ENCODE results near the gene ETV2. TPM values are rescaled to one million over a fixed set of nuclear protein-coding genes. Genes with fewer than 3 reads are reported as not detected.

The ETV2 gene
- total RNA-seq, 1 donor from 2014 or later, result 1.0 TPM

Other genes starting within 250 kb of the ETV2 start
- not detected in 2 replicates for gene FFAR2, start 193.5 kb upstream of the ETV2 start, total RNA-seq
- gene KRTDAP, start 151.3 kb upstream of the ETV2 start, total RNA-seq, result not detected in 2 replicates
- gene DMKN, start 128.1 kb upstream of the ETV2 start, total RNA-seq, result not detected in 2 replicates
- not detected in 2 replicates for gene SBSN, start 113.4 kb upstream of the ETV2 start, total RNA-seq
- gene GAPDHS, start 108.3 kb upstream of the ETV2 start, total RNA-seq, result not detected in 2 replicates
- gene TMEM147, start 96.1 kb upstream of the ETV2 start, total RNA-seq, result 122 and 123 TPM in 2 replicates
- gene ATP4A, start 78.1 kb upstream of the ETV2 start, total RNA-seq, result not detected in 2 replicates
- gene PMIS2, start 55.6 kb upstream of the ETV2 start, total RNA-seq, result not detected in 2 replicates
- 41.0 and 48.4 TPM in 2 replicates for gene HAUS5, start 29.0 kb upstream of the ETV2 start, total RNA-seq
- gene RBM42, start 12.7 kb upstream of the ETV2 start, total RNA-seq, result 105 and 118 TPM in 2 replicates
- 434 and 451 TPM in 2 replicates for gene COX6B1, start 6.6 kb downstream of the ETV2 start, total RNA-seq
- gene UPK1A, start 24.8 kb downstream of the ETV2 start, total RNA-seq, result 0.41 and 0.51 TPM in 2 replicates
- 126 TPM in 2 replicates for gene ZBTB32, start 62.8 kb downstream of the ETV2 start, total RNA-seq
- gene KMT2B, start 76.3 kb downstream of the ETV2 start, total RNA-seq, result 61.9 and 65.2 TPM in 2 replicates
- gene IGFLR1, start 100.7 kb downstream of the ETV2 start, total RNA-seq, result 105 and 106 TPM in 2 replicates
- gene U2AF1L4, start 103.7 kb downstream of the ETV2 start, total RNA-seq, result 28.1 and 29.7 TPM in 2 replicates
- gene PSENEN, start 103.9 kb downstream of the ETV2 start, total RNA-seq, result 50.6 and 54.6 TPM in 2 replicates
- gene LIN37, start 106.8 kb downstream of the ETV2 start, total RNA-seq, result 9.3 and 9.8 TPM in 2 replicates
- 0.78 TPM in 1 of 2 replicates, not detected in the other for gene HSPB6, start 115.3 kb downstream of the ETV2 start, total RNA-seq
- gene PROSER3, start 116.4 kb downstream of the ETV2 start, total RNA-seq, result 39.5 and 45.1 TPM in 2 replicates
- gene ARHGAP33, start 133.8 kb downstream of the ETV2 start, total RNA-seq, result 24.5 and 25.8 TPM in 2 replicates
- not detected in 2 replicates for gene PRODH2, start 171.1 kb downstream of the ETV2 start, total RNA-seq
- gene NPHS1, start 210.8 kb downstream of the ETV2 start, total RNA-seq, result 0.05 TPM in 1 of 2 replicates, not detected in the other
- 1.7 TPM in 2 replicates for gene KIRREL2, start 215.2 kb downstream of the ETV2 start, total RNA-seq
- gene APLP1, start 226.8 kb downstream of the ETV2 start, total RNA-seq, result 2.3 and 2.4 TPM in 2 replicates

Measured in activated T-helper 1 cell treated with anti-CD3 and anti-CD28 coated beads, Interleukin-12 subunit alpha, Interleukin-12 subunit beta, Interleukin-2, Interleukin-4 antibody, amounts not matched to agents 30 ng/mL and 10 ng/mL and 1 ng/mL, durations not matched to agents 14 hours and 24 hours and 36 hours (primary cell).